Heart left ventricle (tissue), 13 donors: ENCODE results near the gene ADCY4.

ENCODE experiments used
- CTCF ChIP-seq, 12 donors: fragments of 200-600 bp; sonication (generic) in 4 of 12; IDR thresholded peaks; one replicate each; pipeline versions ENCODE4 v1.5.0 to v1.8.0; 2018 to 2022; ENCODE audit warnings: antibody characterized with exemption in 12 of 12, mild to moderate bottlenecking in 5 of 12
- POLR2A ChIP-seq, 2 donors: fragments of 450-650 bp; IDR thresholded peaks; one replicate each; pipeline ENCODE4 v1.6.1; 2017; ENCODE audit warnings: antibody characterized with exemption in 2 of 2, mild to moderate bottlenecking in 2 of 2, moderate library complexity in 2 of 2
- donor health status: ischemic (EF 13 %, LVEDD 7.1; RV severe dilation, severe dysfunction).
- donor health status: DM: no; HTN: yes; CAD: no.
- donor health status: DM: no; HTN: no; CAD: no.
- donor health status: ischemic (EF 25% LVEDD 6.9; RV normal size, moderate dysfunction).
- donor health status: ischemic (EF 25% LVEDD 5.7; RV mildly dilated, moderate dysfunction).
- donor health status: ischemic (EF 35%, LVEDD 5.7; RV mildly dilated, moderate dysfunction).
- donor health status: nonischemic (EF 11% LVEDD 7.7; RV severe dilation, severe dysfunction).
- donor health status: DM: yes; HTN: yes; CAD: no.
- donor health status: PGD.
- donor health status: ischemic (EF 29% LVEDD 5.4; RV normal size, mild dysfunction).
- donor health status: nonischemic (EF 23%, LVEDD 6.1; RV moderate dilation, normal function).

- TF ChIP-seq CTCF (IDR thresholded peaks at IDR 0.05) = peak in 11 of 12 donors; percentile 32 to 68 (median 42)
- no peak for TF ChIP-seq POLR2A (IDR thresholded peaks at IDR 0.05)
Measured at GRCh38 chr14:24279301-24280186, 55.3 kb downstream of the ADCY4 start.
